HepG2 (cell line): ENCODE results near the gene AKTIP. TPM values are rescaled to one million over a fixed set of nuclear protein-coding genes. Genes with fewer than 3 reads are reported as not detected.

Experiments used
- ATAC-seq: fragments of 200-7000 bp; cut with Tn5 transposase; 3 replicates; pipeline ENCODE4 v1.9.1; 2020; ENCODE audit warnings: mild to moderate bottlenecking, moderate library complexity
- Bru-seq: library from RNA; stranded (reverse); fragments of 400-500 nt; gene quantifications from one replicate; lab custom pipeline; 2021; lab: Mats Ljungman, UMichigan
- BruChase-seq, 2 experiments: library from RNA; stranded (reverse); fragments of 400-500 nt; gene quantifications; one replicate each; lab custom pipeline; 2021; lab: Mats Ljungman, UMichigan
- BruUV-seq: library from RNA; stranded (reverse); fragments of 400-500 nt; replicated peaks from 2 replicates; lab custom pipeline; 2021; lab: Mats Ljungman, UMichigan
- CTCF ChIA-PET: fragments of 300-600 bp; formaldehyde crosslinking; extraction: SDS; loops from one replicate; lab custom pipeline; 2021; ENCODE audit warnings: low total read pairs, inconsistent platforms, low intra/inter-chr PET ratio; lab: Yijun Ruan, JAX
- POLR2A ChIA-PET: fragments of 350-600 bp; sonication (Branson Sonifier 250); formaldehyde crosslinking; loops from one replicate; lab custom pipeline; 2020; ENCODE audit warnings: antibody characterized with exemption, inconsistent platforms; lab: Yijun Ruan, JAX
- DNase-seq: peaks from one replicate; pipeline ENCODE4 v3.0.0-alpha.2; 2015; ENCODE audit warnings: low spot score
- FAIRE-seq: peaks from 3 replicates; lab custom pipeline; 2011; peaks lifted over from hg19 to GRCh38; lab: Jason Lieb, UNC
- H2AFZ ChIP-seq: one replicate; pipeline ENCODE4 v1.6.1; 2011; ENCODE audit warnings: low read length, inconsistent platforms
- H3K27ac ChIP-seq: fragments of 300-600 bp; 3 replicates; pipeline ENCODE4 v1.8.0; 2011; ENCODE audit warnings: mixed run types, mild to moderate bottlenecking, mixed read lengths, low read length, inconsistent platforms; ENCODE audit not compliant: insufficient read depth; ENCODE audit errors: extremely low read length
- H3K27me3 ChIP-seq, 2 experiments: fragments of 200-600 bp in 1 of 2; 2 replicates in 1 of 2; 3 replicates in 1 of 2; pipeline versions ENCODE4 v1.6.0 to v1.8.0; 2011; ENCODE audit warnings: low read length in 2 of 2, mild to moderate bottlenecking in 2 of 2, moderate library complexity in 2 of 2, inconsistent platforms in 1 of 2; ENCODE audit not compliant: insufficient read depth in 2 of 2, control insufficient read depth in 1 of 2
- H3K36me3 ChIP-seq, 2 experiments: fragments of 200-600 bp in 1 of 2; replicated peaks in 1 of 2; 2 replicates in 1 of 2; 3 replicates in 1 of 2; pipeline versions ENCODE4 v1.5.1 to v1.8.0; 2011; ENCODE audit warnings: low read length in 2 of 2, inconsistent platforms in 1 of 2; ENCODE audit not compliant: insufficient read depth in 2 of 2, control insufficient read depth in 1 of 2
- H3K4me1 ChIP-seq: 2 replicates; pipeline ENCODE4 v1.5.1; 2012; ENCODE audit warnings: low read length, inconsistent platforms; ENCODE audit not compliant: insufficient read depth
- H3K4me2 ChIP-seq: 2 replicates; pipeline ENCODE4 v1.6.0; 2011; ENCODE audit warnings: low read depth, low read length, inconsistent platforms
- H3K4me3 ChIP-seq, 3 experiments: fragments of 200-600 bp in 1 of 3; sonication (generic), shearing (Covaris generic) in 1 of 3; replicated peaks in 1 of 3; 2 replicates each; pipeline ENCODE4 v1.5.1; 2011 to 2016; ENCODE audit warnings: low read length in 3 of 3, inconsistent platforms in 2 of 3, low read depth in 2 of 3, mild to moderate bottlenecking in 2 of 3, control low read depth in 1 of 3, mixed read lengths in 1 of 3; ENCODE audit not compliant: insufficient read depth in 1 of 3
- H3K79me2 ChIP-seq: one replicate; pipeline ENCODE4 v1.6.1; 2011; ENCODE audit warnings: low read length, inconsistent platforms; ENCODE audit not compliant: insufficient read depth
- H3K9ac ChIP-seq: 2 replicates; pipeline ENCODE4 v1.6.0; 2011; ENCODE audit warnings: mild to moderate bottlenecking, low read depth, low read length, inconsistent platforms; ENCODE audit not compliant: insufficient read depth
- H3K9me3 ChIP-seq: 2 replicates; pipeline ENCODE4 v1.5.1; 2012; ENCODE audit warnings: mild to moderate bottlenecking, low read length
- H4K20me1 ChIP-seq: 2 replicates; pipeline ENCODE4 v1.6.0; 2011; ENCODE audit warnings: inconsistent platforms, mild to moderate bottlenecking, low read length, moderate library complexity; ENCODE audit not compliant: insufficient read depth
- CCDC6 ChIP-seq: sonication (generic); formaldehyde crosslinking; IDR thresholded peaks from 2 replicates; pipeline ENCODE4 v1.8.1; 2022; ENCODE audit warnings: mild to moderate bottlenecking, missing genetic modification reagents, moderate library complexity
- ETV6 ChIP-seq: sonication (generic); formaldehyde crosslinking; conservative IDR thresholded peaks from 2 replicates; pipeline ENCODE4 v1.4.0; 2020; ENCODE audit warnings: missing genetic modification reagents
- ISX ChIP-seq: sonication (generic); formaldehyde crosslinking; conservative IDR thresholded peaks from 2 replicates; pipeline ENCODE4 v1.5.0; 2020; ENCODE audit warnings: missing genetic modification reagents
- MTA1 ChIP-seq: sonication (generic); formaldehyde crosslinking; IDR thresholded peaks from 2 replicates; pipeline ENCODE4 v1.4.0; 2020; ENCODE audit warnings: missing genetic modification reagents, mild to moderate bottlenecking, borderline replicate concordance
- RBFOX2 ChIP-seq: fragments of 200-400 bp; formaldehyde crosslinking; IDR thresholded peaks from 2 replicates; pipeline ENCODE4 v1.6.1; 2017; ENCODE audit warnings: low read depth, mild to moderate bottlenecking, low read length
- YEATS4 ChIP-seq: sonication (generic); formaldehyde crosslinking; IDR thresholded peaks from 2 replicates; pipeline ENCODE4 v1.4.0; 2020; ENCODE audit warnings: missing genetic modification reagents, borderline replicate concordance
- ZFP90 ChIP-seq: sonication (generic); formaldehyde crosslinking; IDR thresholded peaks from 2 replicates; pipeline ENCODE4 v1.8.0; 2022; ENCODE audit warnings: missing genetic modification reagents, mild to moderate bottlenecking, inconsistent platforms, borderline replicate concordance
- ZNF251 ChIP-seq: sonication (generic); formaldehyde crosslinking; IDR thresholded peaks from 2 replicates; pipeline ENCODE4 v1.9.0; 2021; ENCODE audit warnings: mild to moderate bottlenecking, missing genetic modification reagents
- ZNF431 ChIP-seq: sonication (generic); formaldehyde crosslinking; IDR thresholded peaks from 2 replicates; pipeline ENCODE4 v1.9.0; 2022; ENCODE audit warnings: missing genetic modification reagents, low read depth, mild to moderate bottlenecking, borderline replicate concordance
- ZNF678 ChIP-seq: sonication (generic); formaldehyde crosslinking; IDR thresholded peaks from 2 replicates; pipeline ENCODE4 v1.4.0; 2020; ENCODE audit warnings: mild to moderate bottlenecking, missing genetic modification reagents
- ZNF839 ChIP-seq: sonication (generic); formaldehyde crosslinking; IDR thresholded peaks from 2 replicates; pipeline ENCODE4 v1.4.0; 2020; ENCODE audit warnings: missing genetic modification reagents, mild to moderate bottlenecking, borderline replicate concordance
- WGBS: methylation state at CpG from one replicate; pipeline ENCODE4 v1.1.6; 2017; ENCODE audit warnings: low lambda C conversion rate; 5-methylcytosine and 5-hydroxymethylcytosine counted together
- in situ Hi-C: cut with HindIII; loops from 2 replicates; pipeline ENCODE4 v1.10.0; 2017; ENCODE audit warnings: low pct_unique_long_range_greater_than_20kb; ENCODE audit not compliant: extremely low pct_ligation_motif_present
- intact Hi-C: fragments of 100-400 bp; cut with micrococcal nuclease; formaldehyde crosslinking; loops from one replicate; pipeline ENCODE4 v1.10.0; 2022; ENCODE audit not compliant: unreplicated experiment
- long read RNA-seq, 2 experiments: library from RNA in 1 of 2; library from polyadenylated mRNA in 1 of 2; stranded (forward) in 1 of 2; unstranded in 1 of 2; transcript quantifications; one replicate each; pipeline ENCODE4 v2.0.0, GENCODE V29; 2019 to 2022
- polyA minus RNA-seq, 3 experiments: library from RNA; depleted of rRNA, polyadenylated mRNA; stranded (reverse); fragments of >200 nt; gene quantifications; 2 replicates each; pipeline ENCODE4 v1.2.3, GENCODE V29; 2011; ENCODE audit warnings: low replicate concordance in 1 of 3
- polyA plus RNA-seq, 8 experiments: library from polyadenylated mRNA; depleted of rRNA in 3 of 8; stranded (reverse) in 7 of 8; unstranded in 1 of 8; fragments of >200 nt; fragmentation: Illumina TruSeq in 4 of 8; extraction: Trizol in 4 of 8; gene quantifications; 2 replicates each; pipeline versions ENCODE4 v1.2.1 to v1.2.3, GENCODE V29; 2011 to 2016; ENCODE audit warnings: low read depth in 4 of 8, missing spikeins in 1 of 8, mixed read lengths in 1 of 8; ENCODE audit not compliant: insufficient read depth in 1 of 8
- total RNA-seq, 5 experiments: library from RNA; depleted of rRNA; stranded (reverse); fragments of >200 nt; fragmentation: Illumina TruSeq; extraction: Trizol; gene quantifications; 2 replicates each; pipeline ENCODE4 v1.2.3, GENCODE V29; 2016; ENCODE audit warnings: low read depth in 1 of 5
- TF ChIP-seq, protein P1 (sequence below): sonication (generic); formaldehyde crosslinking; IDR thresholded peaks from 2 replicates; pipeline ENCODE4 v1.4.0; 2020; ENCODE audit warnings: mild to moderate bottlenecking, low read depth, missing genetic modification reagents
- TF ChIP-seq, protein P2 (sequence below): sonication (generic); formaldehyde crosslinking; IDR thresholded peaks from 2 replicates; pipeline ENCODE4 v1.8.0; 2022; ENCODE audit warnings: missing genetic modification reagents, mild to moderate bottlenecking, borderline replicate concordance

Gene AKTIP
- total RNA-seq (2016; rRNA removed; fragmentation: Illumina TruSeq; extraction: Trizol) (28.8 and 30.1 TPM in 2 replicates), polyA plus RNA-seq (2011; rRNA removed) (45.6 and 49.0 TPM in 2 replicates), polyA minus RNA-seq (2011; rRNA and poly(A)+ RNA removed; ENCODE audit: low replicate concordance) (19.4 and 24.5 TPM in 2 replicates), Bru-seq, nascent RNA (percentile 77 among the genes with signal in this experiment), BruChase-seq, experiment 1, labeled RNA remaining after a 6-hour chase (percentile 86 among the genes with signal in this experiment), BruChase-seq, experiment 2, labeled RNA remaining after a 2-hour chase (percentile 83 among the genes with signal in this experiment)
- total RNA-seq (2016; cell fraction: cytosol; rRNA removed; fragmentation: Illumina TruSeq; extraction: Trizol; ENCODE audit: low read depth): 18.8 and 20.7 TPM in 2 replicates
- total RNA-seq (2016; cell fraction: insoluble cytoplasmic fraction; rRNA removed; fragmentation: Illumina TruSeq; extraction: Trizol): 24.2 and 33.8 TPM in 2 replicates
- 35.6 and 35.7 TPM in 2 replicates for total RNA-seq (2016; cell fraction: membrane; rRNA removed; fragmentation: Illumina TruSeq; extraction: Trizol)
- 28.0 and 29.0 TPM in 2 replicates for total RNA-seq (2016; cell fraction: nucleus; rRNA removed; fragmentation: Illumina TruSeq; extraction: Trizol)
- 19.8 and 29.5 TPM in 2 replicates for polyA plus RNA-seq (2011; cell fraction: cytosol; rRNA removed)
- 68.8 and 72.6 TPM in 2 replicates for polyA plus RNA-seq (2011; cell fraction: nucleus; rRNA removed)
- polyA plus RNA-seq (2012): 28.1 and 33.7 TPM in 2 replicates
- 22.4 and 30.5 TPM in 2 replicates for polyA plus RNA-seq (2016; cell fraction: cytosol; fragmentation: Illumina TruSeq; extraction: Trizol; ENCODE audit: low read depth)
- 30.0 and 31.0 TPM in 2 replicates for polyA plus RNA-seq (2016; cell fraction: insoluble cytoplasmic fraction; fragmentation: Illumina TruSeq; extraction: Trizol; ENCODE audit: low read depth)
- 35.3 and 37.7 TPM in 2 replicates for polyA plus RNA-seq (2016; cell fraction: membrane; fragmentation: Illumina TruSeq; extraction: Trizol; ENCODE audit: low read depth)
- polyA plus RNA-seq (2016; cell fraction: nucleus; fragmentation: Illumina TruSeq; extraction: Trizol; ENCODE audit: insufficient read depth, low read depth): 58.4 and 63.0 TPM in 2 replicates
- 15.7 and 17.4 TPM in 2 replicates for polyA minus RNA-seq (2011; cell fraction: cytosol; rRNA and poly(A)+ RNA removed)
- polyA minus RNA-seq (2011; cell fraction: nucleus; rRNA and poly(A)+ RNA removed): 43.4 and 69.0 TPM in 2 replicates
- long read RNA-seq, experiment 1, transcript AKTIP-202 (10 exons, 2,426 nt): major isoform, 8 of 28 reads
- long read RNA-seq, experiment 1, partial matches to known transcripts: 1 of 28 reads
- long read RNA-seq, experiment 1, other reads (novel, unspliced or antisense): 19 of 28 reads
- long read RNA-seq, experiment 2, transcript AKTIP-214 (1 exons, 2,321 nt): major isoform, 11 of 51 reads
- long read RNA-seq, experiment 2, transcript AKTIP-202 (10 exons, 2,426 nt): minor isoform, 6 of 51 reads
- long read RNA-seq, experiment 2, partial matches to known transcripts: 4 of 51 reads
- long read RNA-seq, experiment 2, other reads (novel, unspliced or antisense): 30 of 51 reads

DNA sequence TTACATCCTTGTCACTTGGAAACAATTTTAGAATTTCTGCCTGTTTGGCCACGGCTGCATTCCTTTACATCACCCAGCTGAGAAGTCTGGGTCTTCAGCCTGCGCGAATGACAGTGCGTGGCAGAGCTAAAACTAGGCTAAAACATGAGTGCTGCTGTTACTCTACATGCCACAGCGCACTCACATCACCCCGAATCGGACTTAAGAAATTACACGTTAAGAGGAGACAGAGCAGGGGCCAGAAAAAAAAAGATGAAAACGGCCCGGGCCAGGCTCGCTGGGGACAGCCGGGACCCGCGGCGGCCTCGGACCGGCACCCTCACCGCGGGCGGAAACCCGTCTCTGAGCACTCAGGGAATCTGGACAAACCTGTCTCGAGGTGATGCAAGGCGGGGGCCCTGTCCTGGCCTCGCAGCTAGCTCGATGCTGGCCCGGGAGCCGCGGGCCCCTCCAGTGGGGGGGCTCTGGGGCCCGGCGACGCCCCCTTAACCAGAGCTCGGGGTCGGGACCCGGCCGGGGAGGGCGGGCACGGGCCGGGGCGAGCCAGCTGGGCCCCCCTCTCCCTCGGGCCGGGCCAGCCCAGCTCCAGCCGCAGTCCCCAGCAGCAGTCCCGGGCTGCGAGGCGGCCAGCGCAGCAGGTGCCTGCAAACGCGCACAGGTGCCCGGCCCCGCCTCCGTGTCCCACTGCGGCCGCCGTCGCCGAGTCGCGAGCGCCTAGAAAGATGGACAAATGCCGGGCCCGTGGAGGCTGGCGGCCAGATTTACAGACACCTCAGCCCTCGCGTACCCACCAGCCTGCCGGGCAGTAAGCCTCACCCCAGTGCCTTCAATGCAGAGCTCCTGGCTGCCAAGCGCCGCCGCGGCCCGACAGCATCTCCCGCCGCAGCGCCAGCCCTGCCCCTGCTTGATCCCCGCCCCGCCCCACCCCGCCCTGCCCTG, at the start of gene AKTIP:
TSS of gene AKTIP (minus strand) at position 879 of the 939 bp plus-strand sequence. CDS start 2,950 bp downstream, outside the sequence.
- Histone ChIP-seq H3K27ac (peak within 1 kb of the TSS; percentile 71), H3K9ac (peak within 1 kb of the TSS; percentile 74), H3K4me1 (peaks cover 26% of the 10 kb centered on the region), H3K36me3 (peaks cover 0 to 12% of the 10 kb centered on the region in 2 experiments; a peak in 2 of 5 replicates), H3K4me2 (peak within 1 kb of the TSS; percentile 97), H4K20me1 (no peaks in the 10 kb centered on the region), H3K27me3 (no peaks in the 10 kb centered on the region; a peak in 1 of 5 replicates), H2AFZ (no peak within 1 kb of the TSS), H3K4me3 (peak within 1 kb of the TSS; percentile 89 to 94 (median 92)), H3K9me3 (no peaks in the 10 kb centered on the region), H3K79me2 (peaks cover 14% of the 10 kb centered on the region)
- FAIRE-seq: no peak
- WGBS: under 1% methylated on average over 21 of the region's 76 CpGs
- intact Hi-C loops (loop anchor here (1.0 kb wide), 1 partner anchor 67 kb away; no protein-coding TSS in a partner anchor), in situ Hi-C loops (no loop called here)
- CTCF ChIA-PET: no interaction called here
- POLR2A ChIA-PET: interaction anchor here (1.0 to 2.5 kb wide), 11 partner anchors 8 to 672 kb away, joined by 3 to 23 read pairs (median 5); partner anchors contain the start of genes CHD9 and RBL2
- ATAC-seq: peak; percentile 58
- BruUV-seq: no TSS peak
- no peak for DNase-seq
- TF ChIP-seq, protein P1, sequence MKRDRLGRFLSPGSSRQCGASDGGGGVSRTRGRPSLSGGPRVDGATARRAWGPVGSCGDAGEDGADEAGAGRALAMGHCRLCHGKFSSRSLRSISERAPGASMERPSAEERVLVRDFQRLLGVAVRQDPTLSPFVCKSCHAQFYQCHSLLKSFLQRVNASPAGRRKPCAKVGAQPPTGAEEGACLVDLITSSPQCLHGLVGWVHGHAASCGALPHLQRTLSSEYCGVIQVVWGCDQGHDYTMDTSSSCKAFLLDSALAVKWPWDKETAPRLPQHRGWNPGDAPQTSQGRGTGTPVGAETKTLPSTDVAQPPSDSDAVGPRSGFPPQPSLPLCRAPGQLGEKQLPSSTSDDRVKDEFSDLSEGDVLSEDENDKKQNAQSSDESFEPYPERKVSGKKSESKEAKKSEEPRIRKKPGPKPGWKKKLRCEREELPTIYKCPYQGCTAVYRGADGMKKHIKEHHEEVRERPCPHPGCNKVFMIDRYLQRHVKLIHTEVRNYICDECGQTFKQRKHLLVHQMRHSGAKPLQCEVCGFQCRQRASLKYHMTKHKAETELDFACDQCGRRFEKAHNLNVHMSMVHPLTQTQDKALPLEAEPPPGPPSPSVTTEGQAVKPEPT (CRISPR knock-in tag): no peak
- TF ChIP-seq ETV6 (CRISPR knock-in tag) (0 out of 2 replicates have a peak, but pooled peaks have one; percentile 55), ZNF251 (CRISPR knock-in tag) (no peak), RBFOX2 (peak; percentile 68), CCDC6 (no peak), ZFP90 (CRISPR knock-in tag) (peak; percentile 40; the same call in 1 of the 2 replicates), MTA1 (CRISPR knock-in tag) (no peak), ZNF431 (CRISPR knock-in tag) (peak; percentile 44; the same call in 1 of the 2 replicates), YEATS4 (CRISPR knock-in tag) (peak; percentile 57; the same call in 1 of the 2 replicates), ZNF839 (CRISPR knock-in tag) (no peak), ZNF678 (CRISPR knock-in tag) (peak; percentile 19; the same call in 1 of the 2 replicates), ISX (0 out of 2 replicates have a peak, but pooled peaks have one; percentile 69)
- TF ChIP-seq, protein P2, sequence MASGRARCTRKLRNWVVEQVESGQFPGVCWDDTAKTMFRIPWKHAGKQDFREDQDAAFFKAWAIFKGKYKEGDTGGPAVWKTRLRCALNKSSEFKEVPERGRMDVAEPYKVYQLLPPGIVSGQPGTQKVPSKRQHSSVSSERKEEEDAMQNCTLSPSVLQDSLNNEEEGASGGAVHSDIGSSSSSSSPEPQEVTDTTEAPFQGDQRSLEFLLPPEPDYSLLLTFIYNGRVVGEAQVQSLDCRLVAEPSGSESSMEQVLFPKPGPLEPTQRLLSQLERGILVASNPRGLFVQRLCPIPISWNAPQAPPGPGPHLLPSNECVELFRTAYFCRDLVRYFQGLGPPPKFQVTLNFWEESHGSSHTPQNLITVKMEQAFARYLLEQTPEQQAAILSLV (CRISPR knock-in tag): peak; percentile 54
